Osteoblast (primary cell): Measurements from ENCODE around the gene MAGI1. TPM values are rescaled to one million over a fixed set of nuclear protein-coding genes. Genes with fewer than 3 reads are reported as not detected.

Source experiments
- DNase-seq: peaks from one replicate; pipeline ENCODE4 v3.0.0; 2011; ENCODE audit warnings: low spot score, mixed read lengths; ENCODE audit not compliant: insufficient read length; ENCODE audit errors: missing footprints
- H2AFZ ChIP-seq: 2 replicates; pipeline ENCODE4 v1.6.0; 2011; ENCODE audit warnings: mild to moderate bottlenecking, low read length
- H3K27ac ChIP-seq: 2 replicates; pipeline ENCODE4 v1.5.1; 2011; ENCODE audit warnings: mild to moderate bottlenecking, low read depth, low read length, moderate library complexity
- H3K27me3 ChIP-seq: 2 replicates; pipeline ENCODE4 v1.6.0; 2012; ENCODE audit warnings: mild to moderate bottlenecking, control low read depth, inconsistent platforms, low read length, moderate library complexity; ENCODE audit not compliant: insufficient read depth
- H3K36me3 ChIP-seq: 2 replicates; pipeline ENCODE4 v1.5.1; 2011; ENCODE audit warnings: mild to moderate bottlenecking, low read length, control low read depth, moderate library complexity; ENCODE audit not compliant: insufficient read depth
- H3K4me1 ChIP-seq: 2 replicates; pipeline ENCODE4 v1.5.1; 2011; ENCODE audit warnings: mild to moderate bottlenecking, low read length, control low read depth, moderate library complexity; ENCODE audit not compliant: insufficient read depth
- H3K4me2 ChIP-seq: 2 replicates; pipeline ENCODE4 v1.6.0; 2011; ENCODE audit warnings: mild to moderate bottlenecking, low read length; ENCODE audit not compliant: insufficient read depth
- H3K4me3 ChIP-seq: fragments of 200-600 bp; sonication (generic); 3 replicates; pipeline ENCODE4 v1.5.1; 2012; ENCODE audit warnings: mild to moderate bottlenecking, low read length, inconsistent platforms; ENCODE audit not compliant: insufficient read depth
- H3K79me2 ChIP-seq: 2 replicates; pipeline ENCODE4 v1.6.0; 2012; ENCODE audit warnings: mild to moderate bottlenecking, low read length, control low read depth, inconsistent platforms; ENCODE audit not compliant: insufficient read depth
- H3K9me3 ChIP-seq: 2 replicates; pipeline ENCODE4 v1.5.1; 2011; ENCODE audit warnings: low read depth, low read length, control low read depth
- H4K20me1 ChIP-seq: 2 replicates; pipeline ENCODE4 v1.6.0; 2012; ENCODE audit warnings: mild to moderate bottlenecking, low read length, control low read depth; ENCODE audit not compliant: insufficient read depth
- total RNA-seq: library from RNA; depleted of rRNA; stranded (reverse); fragments of >200 nt; gene quantifications from 2 replicates; pipeline ENCODE4 v1.2.3, GENCODE V29; 2012
- TF ChIP-seq, protein P1 (sequence below): IDR thresholded peaks from 2 replicates; pipeline ENCODE4 v1.5.1; 2011; ENCODE audit warnings: mild to moderate bottlenecking, low read depth, low read length, moderate library complexity; ENCODE audit errors: extremely low read depth

MAGI1 gene
- total RNA-seq, 1 donor = 66.6 TPM

DNA sequence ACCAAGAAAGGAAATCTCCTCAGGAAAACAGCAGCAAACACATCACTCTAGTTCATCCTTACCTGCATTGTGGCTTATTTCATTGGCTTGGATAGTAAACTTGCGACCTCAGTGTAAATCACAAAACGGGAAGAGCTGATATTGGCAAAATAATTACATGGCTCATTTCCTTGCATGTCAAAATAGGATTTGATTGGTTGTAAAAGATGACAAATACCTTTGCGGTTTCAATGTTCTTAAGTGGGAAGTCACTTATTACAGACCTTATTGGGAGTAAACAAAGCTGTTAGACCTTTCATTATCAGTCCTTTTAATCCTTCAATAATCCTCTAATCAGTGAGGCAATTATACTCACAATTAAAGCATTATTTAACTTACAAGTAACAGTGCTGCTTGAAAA, 590.6 kb downstream of the MAGI1 start:
- H2AFZ ChIP-seq = no peak overlapping the region
- H3K27me3 ChIP-seq = no peaks in the 10 kb centered on the region
- H4K20me1 ChIP-seq = peaks cover 5% of the 10 kb centered on the region
- no peak overlapping the region for H3K4me2 ChIP-seq
- H3K9me3 ChIP-seq = no peaks in the 10 kb centered on the region
- DNase-seq = no peak
- H3K79me2 ChIP-seq = no peaks in the 10 kb centered on the region
- no peaks in the 10 kb centered on the region for H3K4me1 ChIP-seq
- H3K27ac ChIP-seq = no peak overlapping the region
- H3K4me3 ChIP-seq = no peak overlapping the region
- H3K36me3 ChIP-seq = no peaks in the 10 kb centered on the region
- TF ChIP-seq, protein P1, sequence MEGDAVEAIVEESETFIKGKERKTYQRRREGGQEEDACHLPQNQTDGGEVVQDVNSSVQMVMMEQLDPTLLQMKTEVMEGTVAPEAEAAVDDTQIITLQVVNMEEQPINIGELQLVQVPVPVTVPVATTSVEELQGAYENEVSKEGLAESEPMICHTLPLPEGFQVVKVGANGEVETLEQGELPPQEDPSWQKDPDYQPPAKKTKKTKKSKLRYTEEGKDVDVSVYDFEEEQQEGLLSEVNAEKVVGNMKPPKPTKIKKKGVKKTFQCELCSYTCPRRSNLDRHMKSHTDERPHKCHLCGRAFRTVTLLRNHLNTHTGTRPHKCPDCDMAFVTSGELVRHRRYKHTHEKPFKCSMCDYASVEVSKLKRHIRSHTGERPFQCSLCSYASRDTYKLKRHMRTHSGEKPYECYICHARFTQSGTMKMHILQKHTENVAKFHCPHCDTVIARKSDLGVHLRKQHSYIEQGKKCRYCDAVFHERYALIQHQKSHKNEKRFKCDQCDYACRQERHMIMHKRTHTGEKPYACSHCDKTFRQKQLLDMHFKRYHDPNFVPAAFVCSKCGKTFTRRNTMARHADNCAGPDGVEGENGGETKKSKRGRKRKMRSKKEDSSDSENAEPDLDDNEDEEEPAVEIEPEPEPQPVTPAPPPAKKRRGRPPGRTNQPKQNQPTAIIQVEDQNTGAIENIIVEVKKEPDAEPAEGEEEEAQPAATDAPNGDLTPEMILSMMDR = no peak

DNA sequence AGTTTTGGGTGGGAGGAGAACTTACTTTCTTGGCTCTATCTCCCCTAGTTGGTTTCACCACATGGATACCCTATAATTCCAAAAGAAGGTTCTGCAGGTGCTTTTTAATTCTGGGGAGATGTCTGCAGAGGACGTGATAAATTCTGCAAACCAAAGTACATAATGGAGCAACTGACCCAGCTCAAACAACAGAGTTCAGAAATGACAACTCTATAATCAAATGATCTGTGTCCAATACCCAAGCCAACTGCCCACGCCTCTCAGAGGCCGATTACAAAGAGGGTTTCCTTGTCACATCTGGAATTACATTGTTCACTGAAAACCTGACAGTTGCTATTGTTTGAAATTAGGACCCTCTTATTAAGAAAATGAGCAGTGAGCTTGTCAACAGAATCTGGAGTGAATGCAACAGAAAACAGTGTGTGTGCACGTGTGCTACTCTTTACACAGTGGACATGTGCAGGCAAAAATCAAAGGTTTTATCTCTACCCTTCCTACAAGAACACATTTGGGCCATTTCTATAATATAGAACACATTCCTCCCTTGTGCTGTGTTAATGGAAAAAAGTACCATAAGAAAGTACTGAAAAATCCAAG, 593.0 kb downstream of the MAGI1 start:
- no peaks in the 10 kb centered on the region for H3K36me3 ChIP-seq
- no peak for DNase-seq
- H2AFZ ChIP-seq = no peak overlapping the region
- TF ChIP-seq, protein P1 = no peak
- no peaks in the 10 kb centered on the region for H3K4me1 ChIP-seq
- no peak overlapping the region for H3K4me3 ChIP-seq
- peaks cover 5% of the 10 kb centered on the region for H4K20me1 ChIP-seq
- H3K27me3 ChIP-seq = no peaks in the 10 kb centered on the region
- no peaks in the 10 kb centered on the region for H3K79me2 ChIP-seq
- H3K4me2 ChIP-seq = no peak overlapping the region
- no peak overlapping the region for H3K27ac ChIP-seq
- no peaks in the 10 kb centered on the region for H3K9me3 ChIP-seq

DNA sequence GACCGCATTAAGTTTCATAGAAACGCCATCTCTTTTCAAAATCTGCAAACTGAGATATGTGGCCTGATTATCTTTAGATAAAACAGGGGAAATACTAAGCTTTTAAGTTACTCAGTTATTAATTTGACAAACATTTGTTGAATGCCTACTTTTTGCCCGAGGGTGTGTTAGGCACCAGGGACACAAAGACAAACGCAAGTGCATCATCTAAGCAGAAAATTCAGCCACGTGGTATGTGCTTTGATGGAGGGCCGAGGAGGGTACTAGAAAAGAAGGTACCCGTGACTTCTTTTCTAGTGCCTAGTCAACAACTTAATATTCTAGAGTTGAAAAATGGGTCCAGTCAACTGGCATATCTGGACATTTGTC, 594.3 kb downstream of the MAGI1 start:
- no peak overlapping the region for H3K27ac ChIP-seq
- H2AFZ ChIP-seq = no peak overlapping the region
- H3K9me3 ChIP-seq = no peaks in the 10 kb centered on the region
- no peaks in the 10 kb centered on the region for H3K4me1 ChIP-seq
- no peak for DNase-seq
- H3K4me3 ChIP-seq = no peak overlapping the region
- no peaks in the 10 kb centered on the region for H3K79me2 ChIP-seq
- TF ChIP-seq, protein P1 = no peak
- H4K20me1 ChIP-seq = peaks cover 5% of the 10 kb centered on the region
- H3K4me2 ChIP-seq = no peak overlapping the region
- H3K27me3 ChIP-seq = no peaks in the 10 kb centered on the region
- H3K36me3 ChIP-seq = no peaks in the 10 kb centered on the region

DNA sequence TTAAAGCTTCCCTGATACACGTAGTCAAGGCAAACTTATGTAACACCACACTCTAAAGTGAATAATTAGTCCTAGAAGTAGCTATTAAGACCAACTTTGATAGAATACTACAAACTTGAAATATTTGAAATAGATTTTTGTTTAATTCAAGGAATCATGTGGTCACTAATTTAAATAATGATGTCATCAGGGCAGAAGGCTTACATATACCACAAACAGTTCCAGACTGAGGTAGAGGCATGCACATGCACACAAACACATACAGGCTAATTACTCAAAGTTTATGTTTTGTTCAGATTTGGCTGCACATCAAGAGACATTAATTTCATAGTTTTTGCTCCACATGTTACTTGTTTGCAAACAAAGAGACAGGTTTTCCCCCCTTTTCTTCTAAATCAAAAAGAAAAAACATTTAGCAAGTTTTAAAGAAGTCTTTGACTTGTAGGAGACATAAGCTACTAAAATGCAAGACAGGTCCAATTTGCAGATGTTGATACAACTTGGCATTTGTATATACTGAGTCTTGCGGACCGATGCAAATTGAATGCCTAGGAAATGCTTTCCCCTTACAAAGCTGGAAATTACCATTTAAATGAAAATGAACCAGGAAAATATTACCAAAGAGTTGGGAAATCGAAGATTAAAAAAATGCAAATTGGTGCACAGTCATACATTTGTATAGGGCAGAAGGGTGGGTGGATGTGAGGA, 594.8 kb downstream of the MAGI1 start:
- TF ChIP-seq, protein P1 = no peak
- Histone ChIP-seq H3K79me2 (no peaks in the 10 kb centered on the region), H3K27ac (no peak overlapping the region), H3K36me3 (peaks cover 1% of the 10 kb centered on the region), H4K20me1 (peaks cover 5% of the 10 kb centered on the region), H2AFZ (no peak overlapping the region), H3K9me3 (no peaks in the 10 kb centered on the region), H3K4me2 (no peak overlapping the region), H3K4me3 (no peak overlapping the region), H3K4me1 (no peaks in the 10 kb centered on the region), H3K27me3 (no peaks in the 10 kb centered on the region)
- DNase-seq = no peak
